HG03108 (cell line): ENCODE measurements around the gene ANKDD1B.
"Not testable (repeated sequence)": the region's sequence is repeated elsewhere in the genome, so short reads cannot be mapped to it uniquely, and the experiment has no call there.

Source experiments
- ATAC-seq: cut with Tn5 transposase; IDR thresholded peaks from one replicate; pipeline ENCODE4 v1.9.1; 2021; ENCODE audit warnings: moderate library complexity; ENCODE audit not compliant: unreplicated experiment

Gene ANKDD1B

DNA sequence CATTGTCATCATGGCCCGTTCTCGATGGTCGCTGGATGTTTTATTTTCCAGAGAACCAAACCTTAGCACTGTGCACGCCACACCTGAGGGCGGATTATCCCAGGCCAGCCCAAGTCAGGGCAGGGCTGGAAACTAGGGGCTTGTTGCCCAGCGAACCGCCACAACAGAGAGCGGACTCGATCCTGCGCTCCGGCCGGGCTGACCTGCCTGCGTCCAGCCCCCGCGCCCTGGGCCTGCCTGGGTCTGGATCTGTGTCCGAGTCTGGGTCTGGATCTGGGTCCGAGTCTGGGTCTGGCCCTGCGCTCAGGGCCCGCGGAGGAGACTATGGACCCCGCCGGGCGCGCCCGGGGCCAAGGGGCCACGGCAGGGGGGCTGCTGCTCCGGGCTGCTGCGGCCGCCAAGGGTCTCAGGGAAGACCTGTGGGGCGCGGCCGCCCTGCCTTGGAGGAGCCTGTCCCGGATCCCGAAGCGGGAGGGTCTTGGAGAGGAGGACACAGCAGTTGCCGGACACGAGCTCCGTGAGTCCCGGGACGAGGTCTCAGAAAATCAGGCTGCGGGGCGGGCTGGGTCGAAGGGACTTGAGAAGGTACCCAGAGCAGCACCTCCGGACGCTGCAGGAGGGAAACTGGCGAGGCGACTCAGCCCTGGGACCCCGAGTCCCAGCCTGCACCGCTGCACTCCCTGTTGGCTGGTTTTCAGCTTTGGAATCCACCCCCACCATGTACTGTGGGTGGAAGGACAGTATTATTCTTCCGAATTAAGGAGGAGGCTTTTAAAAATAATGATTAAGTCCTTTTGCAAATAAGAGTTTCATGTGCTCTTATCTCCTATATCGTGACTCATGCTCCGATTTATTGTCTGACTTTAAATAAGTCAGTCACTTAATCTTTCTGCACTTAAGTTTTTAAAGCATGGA, at the start of gene ANKDD1B:
TSS of gene ANKDD1B (plus strand) at position 143 of the 915 bp plus-strand sequence. CDS start at position 325, 182 bp downstream.
- ATAC-seq = no peak

DNA sequence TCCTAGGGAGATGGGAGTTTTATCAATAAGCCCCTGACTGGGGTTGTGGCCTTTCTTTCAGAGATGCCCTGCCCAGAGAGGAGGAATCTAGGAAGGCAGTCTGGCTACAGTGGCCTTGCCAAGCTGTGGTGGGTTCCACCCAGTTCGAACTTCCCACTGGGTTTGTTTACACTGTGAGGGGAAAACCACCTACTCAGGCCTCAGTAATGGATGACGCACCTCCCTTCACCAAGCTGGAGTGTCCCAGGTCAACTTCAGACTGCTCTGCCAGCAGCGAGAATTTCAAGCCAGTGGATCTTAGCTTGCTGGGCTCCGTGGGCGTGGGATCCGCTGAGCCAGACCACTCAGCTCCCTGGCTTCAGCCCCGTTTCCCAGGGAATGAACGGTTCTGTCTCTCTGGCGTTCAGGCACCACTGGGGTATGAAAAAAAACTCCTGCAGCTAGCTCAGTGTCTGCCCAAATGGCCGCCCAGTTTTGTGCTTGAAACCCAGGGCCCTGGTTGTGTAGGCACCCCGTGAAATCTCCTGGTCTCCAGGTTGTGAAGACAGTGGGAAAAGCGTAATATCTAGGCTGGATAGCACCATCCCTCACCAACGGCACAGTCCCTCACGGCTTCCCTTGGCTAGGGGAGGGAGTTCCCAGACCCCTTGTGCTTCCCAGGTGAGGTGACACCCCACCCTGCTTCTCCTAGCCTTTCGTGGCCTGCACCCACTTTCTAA, 45.1 kb upstream of the ANKDD1B start:
- not testable (repeated sequence) for ATAC-seq

DNA sequence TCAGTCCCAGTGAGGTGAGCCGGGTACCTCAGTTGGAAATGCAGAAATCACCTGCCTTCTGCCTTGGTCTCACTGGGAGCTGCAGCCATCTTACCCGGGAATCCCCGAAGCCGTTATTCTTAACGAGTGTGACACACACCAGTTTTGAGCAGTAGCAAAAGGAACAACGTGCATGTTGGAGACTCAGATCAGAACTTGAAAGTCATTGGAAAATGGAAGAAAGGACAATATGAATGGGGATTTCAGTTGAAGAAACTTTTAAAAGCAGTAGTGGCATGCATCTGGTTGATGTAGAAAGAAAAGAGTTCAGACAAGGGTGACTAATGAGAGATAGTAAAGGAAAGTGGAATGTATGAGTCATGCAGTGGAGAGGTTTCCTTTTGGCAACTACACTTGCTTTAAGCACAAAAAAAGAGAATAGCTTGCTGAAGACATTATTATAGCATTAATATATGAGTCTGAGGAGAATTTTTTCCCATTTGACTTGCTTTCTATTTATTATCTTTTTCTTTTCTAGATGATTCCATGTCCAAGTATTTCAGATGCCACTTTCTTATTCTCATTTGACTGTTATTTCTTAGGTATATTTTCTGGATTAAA, 44.4 kb upstream of the ANKDD1B start:
- ATAC-seq = peak; percentile 86

DNA sequence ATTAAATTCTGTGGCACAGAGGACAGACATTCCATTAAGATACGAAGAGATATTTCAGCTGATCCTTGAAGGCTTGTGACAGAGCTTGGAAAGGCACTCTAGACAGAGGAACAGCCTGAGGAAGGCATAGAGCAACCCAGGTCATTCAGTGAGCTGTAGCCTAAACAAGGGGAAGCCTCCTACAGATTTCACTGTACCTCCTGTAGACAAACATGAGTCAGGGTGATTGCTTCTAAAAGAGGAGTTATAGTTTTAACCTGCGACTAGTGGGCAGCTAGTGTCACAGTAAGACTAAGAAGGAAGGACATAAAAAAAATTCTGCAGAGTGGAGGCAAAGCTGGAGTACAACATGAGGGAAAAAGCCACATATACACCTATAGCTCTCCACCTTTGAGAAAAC, 43.5 kb upstream of the ANKDD1B start:
- peak; percentile 37 for ATAC-seq

DNA sequence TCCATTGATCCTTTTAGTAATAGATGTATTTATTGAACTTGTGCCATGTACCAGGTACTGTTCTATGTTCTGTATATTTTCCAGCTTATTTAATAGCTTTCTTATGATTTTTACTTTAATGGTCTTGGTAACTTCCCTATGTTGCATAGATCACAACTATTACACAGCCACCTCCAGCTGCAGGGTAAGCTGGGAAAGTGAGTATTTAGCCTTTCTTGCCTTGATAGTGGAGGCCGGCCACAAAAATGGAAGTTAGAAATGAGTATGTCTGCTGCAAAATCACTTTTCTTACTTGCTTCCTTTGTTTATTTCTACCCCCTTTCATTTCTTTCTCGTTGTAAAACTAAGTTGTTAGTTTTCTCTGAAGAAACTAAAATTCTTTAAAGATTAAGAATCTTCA, 43.1 kb upstream of the ANKDD1B start:
- no peak for ATAC-seq

DNA sequence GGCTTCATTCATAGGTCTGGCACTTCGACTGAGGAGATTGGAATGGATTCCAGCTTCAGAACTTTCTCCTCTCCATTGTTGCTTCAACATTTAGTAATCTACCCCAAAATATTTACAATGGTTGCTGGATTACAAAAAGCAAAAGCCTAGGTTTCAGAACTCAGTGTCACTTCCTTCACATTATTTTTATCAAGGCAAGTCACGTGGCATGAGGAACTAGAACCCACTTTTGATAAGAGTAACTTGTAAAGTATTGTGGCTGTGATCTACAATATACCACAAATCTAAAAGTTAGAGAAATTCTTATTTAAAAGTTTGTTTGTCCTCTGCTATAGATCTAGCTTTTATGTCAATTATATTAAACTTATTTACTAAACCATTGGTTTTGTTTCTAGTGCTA, 39.7 kb upstream of the ANKDD1B start:
- no peak for ATAC-seq

DNA sequence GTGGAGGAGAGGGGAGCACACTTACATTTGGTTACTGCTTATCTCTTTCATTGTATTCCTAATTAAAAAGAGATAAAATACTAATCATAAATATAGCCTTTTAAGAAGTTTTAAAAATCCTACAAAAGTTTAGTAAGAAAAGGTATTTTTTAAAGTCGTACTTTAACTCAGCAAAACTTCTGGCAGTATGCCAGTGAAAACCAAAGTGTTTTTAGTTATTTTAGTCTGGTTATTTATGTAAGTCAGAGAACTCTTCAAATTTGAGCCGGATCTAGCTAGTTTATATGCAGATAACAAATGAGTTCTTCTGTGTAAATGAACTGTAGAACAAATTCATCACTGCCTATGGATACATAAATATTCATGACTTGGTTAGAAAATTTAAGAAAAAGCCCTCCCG, 36.5 kb upstream of the ANKDD1B start:
- peak; percentile 8 for ATAC-seq

DNA sequence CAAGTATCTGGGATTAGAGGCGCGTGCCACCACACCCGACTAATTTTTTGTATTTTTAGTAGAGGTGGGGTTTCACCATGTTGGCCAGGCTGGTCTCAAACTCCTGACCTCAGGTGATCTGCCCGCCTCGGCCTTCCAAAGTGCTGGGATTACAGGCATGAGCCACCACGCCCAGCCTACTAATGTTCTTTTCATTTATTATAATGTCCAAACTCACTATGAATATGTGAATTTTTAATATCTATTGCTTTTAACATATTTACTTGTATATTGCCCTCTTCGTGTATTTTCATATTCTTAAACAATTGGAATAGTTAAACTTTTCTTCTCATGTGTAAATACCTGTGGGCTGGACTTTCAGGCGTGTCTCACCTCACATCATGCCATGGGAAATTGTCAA, 33.0 kb upstream of the ANKDD1B start:
- ATAC-seq = not testable (repeated sequence)

DNA sequence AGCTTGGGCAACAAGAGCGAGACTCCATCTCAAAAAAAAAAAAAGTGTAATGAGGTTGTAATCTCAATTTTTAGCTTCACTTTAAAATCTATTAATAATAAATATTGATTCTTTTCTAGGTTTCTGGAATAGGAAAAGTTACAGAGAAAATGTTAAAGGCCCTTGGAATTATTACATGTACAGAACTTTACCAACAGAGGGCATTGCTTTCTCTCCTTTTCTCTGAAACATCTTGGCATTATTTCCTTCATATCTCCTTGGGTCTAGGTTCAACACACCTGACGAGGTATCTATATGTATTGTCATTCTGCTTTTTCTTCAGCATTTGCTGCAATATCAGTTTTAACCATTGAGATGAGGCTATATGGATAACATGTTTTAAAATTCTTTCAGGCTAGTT, 26.6 kb upstream of the ANKDD1B start:
- no peak for ATAC-seq

DNA sequence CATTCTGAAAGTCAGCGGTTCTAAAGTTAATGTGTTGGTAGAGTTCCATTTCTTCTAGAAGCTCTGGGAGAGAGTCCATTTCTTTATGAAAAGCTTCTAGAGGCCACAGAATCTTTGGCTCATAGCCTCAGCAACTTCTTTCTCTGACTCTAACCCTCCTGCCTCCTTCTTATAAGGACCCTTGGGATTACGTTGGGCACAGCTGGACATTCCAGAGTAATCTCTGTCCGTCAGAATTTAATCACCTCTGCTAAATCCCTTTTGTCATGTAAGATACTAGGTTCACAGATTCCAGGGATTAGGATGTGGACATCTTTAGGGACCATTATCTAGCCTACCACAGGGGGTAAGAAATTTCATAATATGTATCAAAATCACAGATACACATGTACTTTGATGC, 22.6 kb upstream of the ANKDD1B start:
- no peak for ATAC-seq

DNA sequence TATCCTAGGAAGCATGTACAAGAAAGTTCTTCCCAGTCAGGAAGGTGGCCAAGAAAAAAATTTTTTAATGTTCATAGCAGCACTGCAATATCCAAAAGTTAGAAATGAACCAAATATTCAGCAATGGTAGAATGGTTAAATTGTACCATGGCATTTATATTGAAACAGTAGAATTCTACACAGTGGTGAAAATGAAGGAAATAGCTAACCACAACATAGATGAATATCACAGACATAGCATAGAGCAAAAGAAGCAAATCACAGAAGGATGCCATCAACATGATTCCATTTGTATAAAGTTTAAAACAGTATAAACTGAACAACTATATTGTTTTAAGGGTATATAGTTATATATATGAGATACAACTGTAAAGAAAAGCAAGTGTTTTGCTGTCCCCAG, 10.7 kb upstream of the ANKDD1B start:
- no peak for ATAC-seq

DNA sequence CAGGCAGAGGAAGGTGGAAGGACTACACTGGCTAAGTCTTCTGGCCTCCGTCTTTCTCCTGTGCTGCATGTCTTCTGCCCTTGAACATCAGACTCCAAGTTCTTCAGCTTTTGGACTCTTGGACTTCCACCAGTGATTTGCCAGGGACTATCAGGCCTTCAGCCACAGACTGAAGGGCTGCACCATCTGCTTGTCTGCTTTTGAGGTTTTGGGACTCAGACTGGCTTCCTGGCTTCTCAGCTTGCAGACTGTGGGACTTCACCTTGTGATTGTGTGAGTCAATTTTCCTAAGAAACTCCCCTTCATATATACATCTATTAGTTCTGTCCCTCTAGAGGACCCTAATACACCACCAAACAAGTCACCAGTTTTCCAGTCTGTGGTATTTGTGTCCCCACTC, 9.7 kb upstream of the ANKDD1B start:
- no peak for ATAC-seq

DNA sequence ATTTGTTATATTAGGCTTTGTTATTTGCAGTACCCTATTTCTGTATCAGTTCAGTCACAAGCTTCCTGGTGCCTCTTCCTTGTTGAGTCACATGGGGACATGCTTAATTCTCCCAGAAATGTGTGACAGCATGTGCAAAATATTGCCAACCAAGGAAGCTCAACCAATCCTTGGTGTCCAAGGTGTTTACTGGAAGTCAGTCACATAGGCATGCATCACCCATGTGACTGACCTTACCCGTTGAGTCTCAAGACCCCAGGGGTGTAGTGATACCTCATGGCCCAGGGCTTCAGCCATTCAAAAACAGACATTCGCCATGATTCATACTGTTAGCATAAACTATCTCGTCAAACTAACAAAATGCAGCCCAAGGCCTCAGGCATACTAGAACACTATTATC, 9.3 kb upstream of the ANKDD1B start:
- no peak for ATAC-seq

DNA sequence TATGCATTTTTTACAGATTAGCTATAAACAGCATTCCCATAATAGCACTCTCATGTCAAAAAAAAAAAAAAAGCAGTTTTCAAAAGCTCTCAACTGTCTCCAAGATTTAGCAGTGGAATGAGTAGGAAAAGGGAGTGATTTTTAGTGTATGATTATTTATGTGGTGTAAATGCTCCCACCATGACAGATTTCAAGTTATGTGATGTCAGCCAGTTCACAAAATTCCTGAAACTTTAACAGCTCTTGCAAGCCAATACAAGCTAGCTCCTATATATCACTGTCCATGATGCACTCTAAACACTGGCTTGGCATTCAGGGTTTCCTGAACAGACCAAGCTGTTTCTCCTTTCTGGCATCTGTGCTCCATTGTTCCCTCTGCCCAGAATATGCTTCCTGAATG, 7.9 kb upstream of the ANKDD1B start:
- no peak for ATAC-seq

DNA sequence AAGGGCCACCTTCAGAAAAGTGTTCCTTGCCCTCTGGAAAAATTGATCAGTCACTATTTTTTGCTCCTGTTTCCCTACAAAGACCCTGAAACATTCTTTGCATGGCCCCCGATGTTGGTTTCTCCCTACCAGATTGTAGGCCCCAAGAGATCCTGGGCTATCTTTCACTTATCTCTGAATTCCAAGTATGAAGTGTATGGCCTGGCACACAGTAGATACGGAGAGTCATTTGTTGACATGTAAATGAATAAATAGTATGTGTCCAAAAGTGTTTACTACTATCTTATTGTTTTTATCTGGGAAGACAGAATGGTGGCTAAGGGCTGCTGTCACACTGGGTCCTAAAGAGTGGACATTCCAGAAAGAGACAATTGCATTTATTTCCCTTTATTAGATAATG, 7.4 kb upstream of the ANKDD1B start:
- no peak for ATAC-seq

DNA sequence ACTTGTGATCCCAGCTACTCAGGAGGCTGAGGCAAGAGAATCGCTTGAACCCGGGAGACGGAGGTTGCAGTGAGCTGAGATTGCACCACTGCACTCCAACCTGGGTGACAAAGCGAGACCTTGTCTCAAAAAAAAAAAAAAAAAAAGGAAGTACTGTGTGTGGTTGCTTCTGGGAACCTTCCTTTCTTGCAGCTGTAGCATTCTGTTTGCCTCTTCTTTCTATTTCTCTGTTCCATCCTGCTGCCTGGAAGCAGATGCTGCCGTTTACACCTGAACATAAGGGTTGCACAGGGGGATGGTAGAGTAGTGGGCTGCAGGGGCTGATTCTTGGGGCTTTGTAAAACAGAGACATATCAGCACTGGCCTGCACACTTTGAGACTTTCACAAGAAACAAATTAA, 3.9 kb upstream of the ANKDD1B start:
- not testable (repeated sequence) for ATAC-seq

DNA sequence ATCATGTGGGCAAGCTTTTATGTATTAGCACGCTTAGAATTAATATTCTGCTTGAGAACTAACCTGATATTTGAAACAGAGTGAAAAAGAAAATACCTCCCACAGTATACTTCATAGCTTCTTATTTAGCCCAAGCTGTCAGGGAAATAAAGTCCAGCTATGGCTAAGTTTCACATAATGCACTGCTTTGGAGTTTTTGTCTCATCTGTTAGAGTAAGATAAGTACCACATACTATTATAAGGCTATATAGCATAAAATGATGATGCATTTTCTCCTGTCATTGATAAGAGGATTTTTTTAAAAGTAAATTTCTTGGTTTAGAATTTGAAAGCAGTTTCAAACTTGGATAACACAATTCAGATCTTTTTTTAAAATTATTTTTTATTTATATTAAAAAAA, 2.4 kb upstream of the ANKDD1B start:
- no peak for ATAC-seq

DNA sequence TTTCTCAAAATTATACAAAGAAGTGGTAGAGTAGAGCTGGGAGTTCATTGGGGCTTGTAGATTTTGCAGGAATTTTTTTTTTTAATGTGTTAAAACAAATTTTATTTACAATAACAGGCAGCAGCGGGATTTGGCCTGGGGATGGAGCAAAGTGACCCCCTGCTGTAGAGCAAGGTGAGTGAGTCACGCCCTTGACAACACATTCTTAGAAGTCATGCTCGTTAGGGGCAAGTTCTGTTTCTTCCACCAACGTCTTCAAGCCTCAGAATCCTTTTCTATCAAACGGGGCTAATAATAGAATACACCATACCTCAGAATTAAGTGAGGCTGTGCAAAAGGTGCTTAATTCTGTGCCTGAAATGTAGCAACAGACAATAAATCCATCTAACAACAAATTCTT, 1.1 kb upstream of the ANKDD1B start:
- ATAC-seq = no peak

DNA sequence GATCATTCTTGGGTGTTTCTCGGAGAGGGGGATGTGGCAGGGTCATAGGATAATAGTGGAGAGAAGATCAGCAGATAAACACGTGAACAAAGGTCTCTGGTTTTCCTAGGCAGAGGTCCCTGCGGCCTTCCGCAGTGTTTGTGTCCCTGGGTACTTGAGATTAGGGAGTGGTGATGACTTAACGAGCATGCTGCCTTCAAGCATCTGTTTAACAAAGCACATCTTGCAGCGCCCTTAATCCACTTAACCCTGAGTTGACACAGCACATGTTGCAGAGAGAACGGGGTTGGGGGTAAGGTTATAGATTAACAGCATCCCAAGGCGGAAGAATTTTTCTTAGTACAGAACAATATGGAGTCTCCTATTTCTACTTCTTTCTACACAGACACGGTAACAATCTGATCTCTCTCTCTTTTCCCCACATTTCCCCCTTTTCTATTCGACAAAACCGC, 368 bp upstream of the ANKDD1B start:
- ATAC-seq = not testable (repeated sequence)

DNA sequence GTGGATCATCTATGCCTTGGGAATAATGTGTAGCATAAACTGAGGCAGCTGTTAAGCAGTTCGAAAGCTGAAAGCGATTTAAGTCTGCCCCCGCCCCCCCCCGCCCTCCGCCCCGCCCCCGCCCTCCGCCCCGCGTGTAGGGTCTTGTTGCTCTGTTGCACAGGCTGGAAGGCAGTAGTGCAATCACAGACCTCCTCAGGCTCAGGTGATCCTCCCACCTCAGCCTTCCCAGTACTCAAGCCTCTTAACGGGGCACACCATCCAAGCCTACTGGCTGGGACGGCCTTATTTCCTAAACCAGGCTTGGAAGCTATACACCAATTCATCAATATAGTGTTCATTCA, 945 bp downstream of the ANKDD1B start:
- no peak for ATAC-seq

DNA sequence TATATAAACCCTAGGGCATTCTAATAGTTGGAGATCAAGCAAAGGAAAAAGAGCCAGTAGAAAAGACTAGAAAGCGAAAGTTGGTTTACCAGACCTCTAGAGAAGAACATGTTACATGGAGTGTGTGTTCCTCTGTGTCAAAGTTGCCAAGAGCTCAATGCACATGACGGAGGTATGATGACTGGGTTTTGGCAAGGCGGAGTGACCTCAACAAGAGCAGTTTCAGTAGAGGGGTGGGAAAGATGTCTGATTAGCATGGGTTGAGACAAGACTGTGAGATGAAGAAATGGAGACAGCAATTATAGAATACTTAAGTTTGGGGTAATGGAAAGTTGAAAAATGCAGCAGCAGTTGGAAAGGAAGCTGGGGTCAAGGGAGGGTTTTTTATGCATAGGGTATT, 1.6 kb downstream of the ANKDD1B start:
- ATAC-seq = no peak

DNA sequence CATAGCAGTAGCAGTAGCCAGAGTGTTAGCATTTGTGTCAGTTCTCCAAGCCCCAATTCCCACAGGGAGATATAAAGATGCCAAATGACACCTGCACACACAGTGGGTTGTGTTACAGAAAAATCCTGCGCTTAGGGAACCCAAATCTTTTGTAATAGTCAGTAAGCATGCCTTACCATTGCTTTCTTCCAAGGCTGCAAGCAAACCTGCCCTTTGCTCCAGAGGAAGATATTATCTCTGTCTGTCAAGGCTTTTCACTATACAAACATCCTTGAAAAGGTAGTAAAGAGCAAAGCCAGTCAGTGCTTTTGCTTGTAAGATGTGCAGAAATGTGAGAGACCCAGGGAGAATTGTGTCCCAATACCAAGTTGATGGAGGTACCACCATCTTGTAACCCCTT, 2.9 kb downstream of the ANKDD1B start:
- ATAC-seq = no peak
